Measurements from ENCODE around the gene ZBTB45. TPM values are rescaled to one million over a fixed set of nuclear protein-coding genes. Genes with fewer than 3 reads are reported as not detected.
"Not testable (repeated sequence)": the region's sequence is repeated elsewhere in the genome, so short reads cannot be mapped to it uniquely, and the experiment has no call there.

The ZBTB45 gene
- total RNA-seq, 3 donors from 2014 or later (not counting 1 experiment from before 2014, with no cell fraction given) = 9.6 to 12.6 (median 9.8) TPM

GRCh38 chr19:58509731-58510083 is 9.9 kb downstream of the ZBTB45 start:
- H3K27ac ChIP-seq (ENCODE audit: low read length) = no peak overlapping the region
- peaks cover 0 to 14% of the 10 kb centered on the region in 2 donors for H3K4me1 Mint-ChIP-seq
- ATAC-seq (no peak), DNase-seq (no peak)
- no peaks in the 10 kb centered on the region for H3K27me3 Mint-ChIP-seq (ENCODE audit: low read depth in 2 of 2)
- peaks cover 7% of the 10 kb centered on the region for H3K9me3 ChIP-seq (ENCODE audit: control insufficient read depth, insufficient read depth, low read length)
- H3K36me3 Mint-ChIP-seq = no peaks in the 10 kb centered on the region
- TF ChIP-seq, protein P1, sequence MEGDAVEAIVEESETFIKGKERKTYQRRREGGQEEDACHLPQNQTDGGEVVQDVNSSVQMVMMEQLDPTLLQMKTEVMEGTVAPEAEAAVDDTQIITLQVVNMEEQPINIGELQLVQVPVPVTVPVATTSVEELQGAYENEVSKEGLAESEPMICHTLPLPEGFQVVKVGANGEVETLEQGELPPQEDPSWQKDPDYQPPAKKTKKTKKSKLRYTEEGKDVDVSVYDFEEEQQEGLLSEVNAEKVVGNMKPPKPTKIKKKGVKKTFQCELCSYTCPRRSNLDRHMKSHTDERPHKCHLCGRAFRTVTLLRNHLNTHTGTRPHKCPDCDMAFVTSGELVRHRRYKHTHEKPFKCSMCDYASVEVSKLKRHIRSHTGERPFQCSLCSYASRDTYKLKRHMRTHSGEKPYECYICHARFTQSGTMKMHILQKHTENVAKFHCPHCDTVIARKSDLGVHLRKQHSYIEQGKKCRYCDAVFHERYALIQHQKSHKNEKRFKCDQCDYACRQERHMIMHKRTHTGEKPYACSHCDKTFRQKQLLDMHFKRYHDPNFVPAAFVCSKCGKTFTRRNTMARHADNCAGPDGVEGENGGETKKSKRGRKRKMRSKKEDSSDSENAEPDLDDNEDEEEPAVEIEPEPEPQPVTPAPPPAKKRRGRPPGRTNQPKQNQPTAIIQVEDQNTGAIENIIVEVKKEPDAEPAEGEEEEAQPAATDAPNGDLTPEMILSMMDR (IDR thresholded peaks at IDR 0.05) = no peak
- 90% methylated on average over 11 of the region's 11 CpGs for WGBS (ENCODE audit: insufficient coverage)
- no peak overlapping the region for H3K4me3 Mint-ChIP-seq
- H3K27me3 ChIP-seq (ENCODE audit: control insufficient read depth, insufficient read depth, low read length) = no peaks in the 10 kb centered on the region
- H3K4me1 ChIP-seq (ENCODE audit: control insufficient read depth, insufficient read depth, low read length) = peaks cover 16% of the 10 kb centered on the region
- no peak overlapping the region for H3K27ac Mint-ChIP-seq
- no peaks in the 10 kb centered on the region for H3K36me3 ChIP-seq (ENCODE audit: control insufficient read depth, insufficient read depth, low read length)
- intact Hi-C loops (cut with micrococcal nuclease) = no loop called here
- no peak overlapping the region for H3K4me3 ChIP-seq (ENCODE audit: low read length)
- H3K9me3 Mint-ChIP-seq = peaks cover 3 to 4% of the 10 kb centered on the region in 2 donors

- H3K4me3 Mint-ChIP-seq; ATAC-seq; H3K4me1 Mint-ChIP-seq; intact Hi-C loops (cut with micrococcal nuclease); H3K9me3 Mint-ChIP-seq; H3K27me3 Mint-ChIP-seq (ENCODE audit: low read depth in 2 of 2); H3K27me3 ChIP-seq (ENCODE audit: control insufficient read depth, insufficient read depth, low read length); H3K9me3 ChIP-seq (ENCODE audit: control insufficient read depth, insufficient read depth, low read length); H3K36me3 Mint-ChIP-seq; H3K4me3 ChIP-seq (ENCODE audit: low read length); H3K27ac ChIP-seq (ENCODE audit: low read length); H3K36me3 ChIP-seq (ENCODE audit: control insufficient read depth, insufficient read depth, low read length); H3K27ac Mint-ChIP-seq; H3K4me1 ChIP-seq (ENCODE audit: control insufficient read depth, insufficient read depth, low read length); DNase-seq: not testable (repeated sequence)
- WGBS (ENCODE audit: insufficient coverage) = 83% methylated on average over 8 of the region's 8 CpGs
Measured at GRCh38 chr19:58507602-58508223, 11.9 kb downstream of the ZBTB45 start.

GRCh38 chr19:58500242-58500641 is 19.4 kb downstream of the ZBTB45 start:
- H3K9me3 Mint-ChIP-seq = peaks cover 10 to 11% of the 10 kb centered on the region in 2 donors

More at GRCh38 chr19:58500242-58500641, 19.4 kb downstream of the ZBTB45 start:
- intact Hi-C loops (cut with micrococcal nuclease) = no loop called here
- no peaks in the 10 kb centered on the region for H3K36me3 Mint-ChIP-seq
- Histone ChIP-seq H3K27ac (ENCODE audit: low read length) (peak overlapping the region; percentile 88), H3K4me1 (ENCODE audit: control insufficient read depth, insufficient read depth, low read length) (peaks cover 23% of the 10 kb centered on the region), H3K4me3 (ENCODE audit: low read length) (no peak overlapping the region), H3K36me3 (ENCODE audit: control insufficient read depth, insufficient read depth, low read length) (no peaks in the 10 kb centered on the region), H3K9me3 (ENCODE audit: control insufficient read depth, insufficient read depth, low read length) (peaks cover 6% of the 10 kb centered on the region), H3K27me3 (ENCODE audit: control insufficient read depth, insufficient read depth, low read length) (no peaks in the 10 kb centered on the region)
- no peak for ATAC-seq
- H3K27ac Mint-ChIP-seq = peak overlapping the region; percentile 88 to 97
- peaks cover 14 to 18% of the 10 kb centered on the region in 2 donors for H3K4me1 Mint-ChIP-seq
- H3K4me3 Mint-ChIP-seq = no peak overlapping the region
- peak in 1 of 2 donors; percentile 25 for DNase-seq
- WGBS (ENCODE audit: insufficient coverage) = 96% methylated on average over 14 of the region's 14 CpGs
- TF ChIP-seq, protein P1 (IDR thresholded peaks at IDR 0.05) = no peak
- no peaks in the 10 kb centered on the region for H3K27me3 Mint-ChIP-seq (ENCODE audit: low read depth in 2 of 2)

Measured in natural killer cell (primary cell).